Hepatocyte (in vitro differentiated cells): ENCODE data around the gene ZBTB6.

Experiments
- EZH2 ChIP-seq: fragments of 200-600 bp; sonication (generic); IDR thresholded peaks from 2 replicates; pipeline ENCODE4 v1.6.1; 2016; ENCODE audit warnings: antibody characterized with exemption, mild to moderate bottlenecking, borderline replicate concordance
- TF ChIP-seq, protein P1 (sequence below): fragments of 200-600 bp; sonication (generic); IDR thresholded peaks from 2 replicates; pipeline ENCODE4 v1.5.1; 2016; ENCODE audit warnings: antibody characterized with exemption, mild to moderate bottlenecking; ENCODE audit not compliant: poor library complexity

- TF ChIP-seq, protein P1, sequence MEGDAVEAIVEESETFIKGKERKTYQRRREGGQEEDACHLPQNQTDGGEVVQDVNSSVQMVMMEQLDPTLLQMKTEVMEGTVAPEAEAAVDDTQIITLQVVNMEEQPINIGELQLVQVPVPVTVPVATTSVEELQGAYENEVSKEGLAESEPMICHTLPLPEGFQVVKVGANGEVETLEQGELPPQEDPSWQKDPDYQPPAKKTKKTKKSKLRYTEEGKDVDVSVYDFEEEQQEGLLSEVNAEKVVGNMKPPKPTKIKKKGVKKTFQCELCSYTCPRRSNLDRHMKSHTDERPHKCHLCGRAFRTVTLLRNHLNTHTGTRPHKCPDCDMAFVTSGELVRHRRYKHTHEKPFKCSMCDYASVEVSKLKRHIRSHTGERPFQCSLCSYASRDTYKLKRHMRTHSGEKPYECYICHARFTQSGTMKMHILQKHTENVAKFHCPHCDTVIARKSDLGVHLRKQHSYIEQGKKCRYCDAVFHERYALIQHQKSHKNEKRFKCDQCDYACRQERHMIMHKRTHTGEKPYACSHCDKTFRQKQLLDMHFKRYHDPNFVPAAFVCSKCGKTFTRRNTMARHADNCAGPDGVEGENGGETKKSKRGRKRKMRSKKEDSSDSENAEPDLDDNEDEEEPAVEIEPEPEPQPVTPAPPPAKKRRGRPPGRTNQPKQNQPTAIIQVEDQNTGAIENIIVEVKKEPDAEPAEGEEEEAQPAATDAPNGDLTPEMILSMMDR: no peak
- TF ChIP-seq EZH2: no peak
Measured at GRCh38 chr9:122912671-122912963, 506 bp downstream of the ZBTB6 start.
